MM.1S (cell line): Measurements from ENCODE around the gene FAF1.
"Not testable (repeated sequence)": the region's sequence is repeated elsewhere in the genome, so short reads cannot be mapped to it uniquely, and the experiment has no call there.

Experiments
- DNase-seq: peaks from one replicate; pipeline ENCODE4 v3.0.0-alpha.2; 2015
- H2AFZ ChIP-seq: fragments of 300-600 bp; sonication (generic); 2 replicates; pipeline ENCODE4 v1.6.0; 2016; ENCODE audit warnings: antibody characterized with exemption, low read length
- H3F3A ChIP-seq: fragments of 300-600 bp; sonication (generic); 2 replicates; pipeline ENCODE4 v1.6.1; 2016; ENCODE audit warnings: mild to moderate bottlenecking, antibody characterized with exemption, low read length, moderate library complexity, mixed read lengths; ENCODE audit not compliant: insufficient read depth
- H3K27ac ChIP-seq: fragments of 300-600 bp; sonication (generic); 2 replicates; pipeline ENCODE4 v1.5.1; 2016; ENCODE audit warnings: mild to moderate bottlenecking, low read length
- H3K27me3 ChIP-seq: fragments of 300-600 bp; sonication (generic); replicated peaks from 2 replicates; pipeline ENCODE4 v1.6.0; 2016; ENCODE audit warnings: low read length; ENCODE audit not compliant: insufficient read depth
- H3K36me3 ChIP-seq: fragments of 300-600 bp; sonication (generic); replicated peaks from 2 replicates; pipeline ENCODE4 v1.6.1; 2016; ENCODE audit warnings: mild to moderate bottlenecking, low read length, mixed read lengths; ENCODE audit not compliant: insufficient read depth
- H3K4me1 ChIP-seq: fragments of 300-600 bp; sonication (generic); 2 replicates; pipeline ENCODE4 v1.6.1; 2016; ENCODE audit warnings: low read length, mixed read lengths
- H3K4me2 ChIP-seq: fragments of 300-600 bp; sonication (generic); 2 replicates; pipeline ENCODE4 v1.6.0; 2016; ENCODE audit warnings: low read depth, low read length
- H3K4me3 ChIP-seq: fragments of 300-600 bp; sonication (generic); 2 replicates; pipeline ENCODE4 v1.5.1; 2016; ENCODE audit warnings: low read length, mixed read lengths
- H3K79me2 ChIP-seq: fragments of 300-600 bp; sonication (generic); 2 replicates; pipeline ENCODE4 v1.6.1; 2016; ENCODE audit warnings: mixed run types, low read length, mixed read lengths
- H3K9ac ChIP-seq: fragments of 300-600 bp; sonication (generic); 2 replicates; pipeline ENCODE4 v1.6.1; 2016; ENCODE audit warnings: low read length, mixed read lengths
- H3K9me2 ChIP-seq: fragments of 300-600 bp; sonication (generic); replicated peaks from 2 replicates; pipeline ENCODE4 v1.6.1; 2016; ENCODE audit warnings: mild to moderate bottlenecking, low read length, mixed read lengths; ENCODE audit not compliant: insufficient read depth
- H3K9me3 ChIP-seq: fragments of 300-600 bp; sonication (generic); replicated peaks from 2 replicates; pipeline ENCODE4 v1.6.1; 2016; ENCODE audit warnings: mild to moderate bottlenecking, low read length, mixed read lengths; ENCODE audit not compliant: insufficient read depth
- H4K20me1 ChIP-seq: fragments of 300-600 bp; sonication (generic); 2 replicates; pipeline ENCODE4 v1.6.1; 2016; ENCODE audit warnings: mild to moderate bottlenecking, low read length, moderate library complexity, mixed read lengths; ENCODE audit not compliant: insufficient read depth
- CTCF ChIP-seq: fragments of 300-600 bp; sonication (generic); IDR thresholded peaks from 2 replicates; pipeline ENCODE4 v1.5.1; 2016; ENCODE audit warnings: antibody characterized with exemption, low read length, mixed read lengths
- EZH2 ChIP-seq: fragments of 300-600 bp; sonication (generic); optimal IDR thresholded peaks from 2 replicates; pipeline ENCODE3; 2017; ENCODE audit warnings: low read depth, mild to moderate bottlenecking, antibody characterized with exemption, low read length, mixed read lengths
- EZH2phosphoT487 ChIP-seq: fragments of 300-600 bp; sonication (generic); IDR thresholded peaks from 2 replicates; pipeline ENCODE4 v1.6.1; 2018; ENCODE audit warnings: antibody characterized with exemption, low read length

FAF1 gene

DNA sequence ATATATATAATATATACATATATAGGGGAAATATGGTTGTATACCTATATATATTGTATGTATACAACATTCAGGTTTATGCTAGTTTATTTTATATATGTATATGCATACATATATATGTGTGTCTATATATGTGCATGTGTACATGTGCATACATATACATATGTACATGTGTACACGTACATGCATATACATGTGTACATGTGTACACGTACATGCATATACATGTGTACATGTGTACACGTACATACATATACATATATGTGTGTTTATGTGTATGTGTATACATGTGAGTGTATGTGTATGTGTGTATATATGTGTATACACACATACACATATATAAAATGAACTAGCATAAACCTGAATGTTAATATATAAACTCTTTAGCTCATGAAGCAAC, 220.9 kb downstream of the FAF1 start:
- Histone ChIP-seq H3K79me2 (no peaks in the 10 kb centered on the region), H2AFZ (no peak overlapping the region), H3K36me3 (no peaks in the 10 kb centered on the region), H4K20me1 (no peaks in the 10 kb centered on the region), H3K9ac (no peak overlapping the region), H3K9me2 (no peaks in the 10 kb centered on the region), H3K9me3 (no peaks in the 10 kb centered on the region), H3F3A (no peaks in the 10 kb centered on the region), H3K27ac (no peak overlapping the region), H3K27me3 (no peaks in the 10 kb centered on the region), H3K4me3 (no peak overlapping the region), H3K4me2 (no peak overlapping the region), H3K4me1 (no peaks in the 10 kb centered on the region)
- no peak for TF ChIP-seq EZH2
- TF ChIP-seq EZH2phosphoT487: no peak
- no peak for TF ChIP-seq CTCF
- no peak for DNase-seq

DNA sequence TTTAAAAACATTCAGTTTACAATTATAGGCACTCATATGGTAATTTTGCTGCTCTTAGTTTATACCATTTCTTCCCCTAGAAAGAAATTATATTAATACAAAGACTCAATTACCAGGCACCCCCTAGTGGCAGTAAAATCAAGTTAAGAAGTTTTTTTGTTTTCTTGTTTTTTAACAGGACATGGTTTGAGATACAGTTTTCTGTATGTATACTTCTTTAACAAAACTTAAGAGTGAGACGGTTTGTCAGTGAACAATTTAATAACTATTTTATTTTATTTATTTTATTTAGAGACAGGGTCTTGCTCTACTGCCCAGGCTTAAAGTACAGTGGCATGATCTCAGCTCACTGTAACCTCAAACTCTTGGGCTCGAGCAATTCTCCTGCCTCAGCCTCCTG, 224.6 kb downstream of the FAF1 start:
- H3K9me2 ChIP-seq: no peaks in the 10 kb centered on the region
- TF ChIP-seq EZH2phosphoT487 (no peak), CTCF (peak; percentile 36)
- no peaks in the 10 kb centered on the region for H3K9me3 ChIP-seq
- H3K36me3 ChIP-seq: no peaks in the 10 kb centered on the region
- H3K27ac ChIP-seq: no peak overlapping the region
- H3K27me3 ChIP-seq: no peaks in the 10 kb centered on the region
- no peaks in the 10 kb centered on the region for H3K79me2 ChIP-seq
- H3F3A ChIP-seq: no peaks in the 10 kb centered on the region
- no peak overlapping the region for H2AFZ ChIP-seq
- no peaks in the 10 kb centered on the region for H4K20me1 ChIP-seq
- no peak overlapping the region for H3K9ac ChIP-seq
- H3K4me3 ChIP-seq: no peak overlapping the region
- no peak overlapping the region for H3K4me2 ChIP-seq
- H3K4me1 ChIP-seq: no peaks in the 10 kb centered on the region
- no peak for DNase-seq

GRCh38 chr1:50727578-50727977, 232.5 kb downstream of the FAF1 start:
- not testable (repeated sequence) for DNase-seq, H3K79me2 ChIP-seq, H3F3A ChIP-seq, H3K9me3 ChIP-seq, H4K20me1 ChIP-seq, H3K4me2 ChIP-seq, H3K9ac ChIP-seq, H3K9me2 ChIP-seq, H3K4me3 ChIP-seq, H3K27ac ChIP-seq, H3K4me1 ChIP-seq, H3K36me3 ChIP-seq, H3K27me3 ChIP-seq, H2AFZ ChIP-seq

- peak overlapping the region; percentile 45; the same call in 1 of the 2 replicates for H3K4me2 ChIP-seq
- H3K9ac ChIP-seq: no peak overlapping the region
Observed at GRCh38 chr1:50724626-50725286, 235.3 kb downstream of the FAF1 start.

More at GRCh38 chr1:50724626-50725286, 235.3 kb downstream of the FAF1 start:
- Histone ChIP-seq H4K20me1 (no peaks in the 10 kb centered on the region), H3F3A (0 out of 2 replicates have a peak, but pooled peaks cover 8% of the 10 kb centered on the region), H3K27me3 (no peaks in the 10 kb centered on the region), H3K4me1 (peaks cover 6% of the 10 kb centered on the region; the same call in 1 of the 2 replicates), H3K79me2 (no peaks in the 10 kb centered on the region), H3K9me2 (no peaks in the 10 kb centered on the region), H3K36me3 (no peaks in the 10 kb centered on the region), H3K9me3 (no peaks in the 10 kb centered on the region), H3K4me3 (no peak overlapping the region), H2AFZ (0 out of 2 replicates have a peak overlapping the region, but pooled peaks have one; percentile 19), H3K27ac (peak overlapping the region; percentile 64; the same call in 1 of the 2 replicates)
- TF ChIP-seq EZH2 (no peak), EZH2phosphoT487 (no peak), CTCF (no peak)
- DNase-seq: peak; percentile 50
